NCI-H510A treated with DMSO at 0.1 percent for 48 hours (cell line): Measurements from ENCODE around the gene TLR7.

Experiments
- DNase-seq: peaks from one replicate; lab custom pipeline; 2025; lab: John Stamatoyannopoulos, UW

The TLR7 gene

GRCh38 chrX:12930150-12930549 lies 63.3 kb downstream of the TLR7 start:
- no peak for DNase-seq

GRCh38 chrX:12932244-12932643 lies 65.4 kb downstream of the TLR7 start:
- DNase-seq, result no peak

- DNase-seq, result no peak
These were observed 68.0 kb downstream of the TLR7 start for GRCh38 chrX:12934850-12935249.

- no peak for DNase-seq
These were observed 70.1 kb downstream of the TLR7 start for GRCh38 chrX:12936947-12937346.
